Activated CD4-positive, alpha-beta T cell treated with anti-CD3 and anti-CD28 coated beads, Interleukin-2, amount 10 ng/mL, durations not matched to agents 7 days and 5 days (primary cell): ENCODE measurements around the gene THSD4. TPM values are rescaled to one million over a fixed set of nuclear protein-coding genes. Genes with fewer than 3 reads are reported as not detected.

ENCODE experiments used
- CTCF ChIA-PET: fragments of 350-600 bp; sonication (Branson Sonifier 250); formaldehyde crosslinking; loops from one replicate; lab custom pipeline; 2021; ENCODE audit warnings: antibody characterized with exemption; lab: Charles Lee
- POLR2A ChIA-PET: fragments of 350-600 bp; sonication (Branson Sonifier 250); formaldehyde crosslinking; loops from one replicate; lab custom pipeline; 2021; ENCODE audit warnings: antibody characterized with exemption; lab: Charles Lee
- DNase-seq: peaks from one replicate; pipeline ENCODE4 v3.0.0-alpha.2; 2020
- H3K27ac Mint-ChIP-seq: one replicate; pipeline ENCODE4 v1.8.0; 2021; ENCODE audit warnings: mild to moderate bottlenecking, moderate library complexity, mixed read lengths
- H3K27me3 Mint-ChIP-seq: one replicate; pipeline ENCODE4 v1.8.0; 2021; ENCODE audit warnings: mixed read lengths
- H3K36me3 Mint-ChIP-seq: one replicate; pipeline ENCODE4 v1.8.0; 2021; ENCODE audit warnings: low read depth, mixed read lengths
- H3K4me1 Mint-ChIP-seq: one replicate; pipeline ENCODE4 v1.8.0; 2021; ENCODE audit warnings: mixed read lengths
- H3K4me3 Mint-ChIP-seq: one replicate; pipeline ENCODE4 v1.8.0; 2021; ENCODE audit warnings: mild to moderate bottlenecking, moderate library complexity, mixed read lengths
- H3K9me3 Mint-ChIP-seq: one replicate; pipeline ENCODE4 v1.8.0; 2021; ENCODE audit warnings: mixed read lengths
- total RNA-seq, 2 experiments: library from RNA; stranded (reverse); gene quantifications; one replicate each; pipeline ENCODE4 v1.2.3, GENCODE V29; 2021

Gene THSD4
- total RNA-seq, 2 experiments from 2014 or later = not detected

DNA sequence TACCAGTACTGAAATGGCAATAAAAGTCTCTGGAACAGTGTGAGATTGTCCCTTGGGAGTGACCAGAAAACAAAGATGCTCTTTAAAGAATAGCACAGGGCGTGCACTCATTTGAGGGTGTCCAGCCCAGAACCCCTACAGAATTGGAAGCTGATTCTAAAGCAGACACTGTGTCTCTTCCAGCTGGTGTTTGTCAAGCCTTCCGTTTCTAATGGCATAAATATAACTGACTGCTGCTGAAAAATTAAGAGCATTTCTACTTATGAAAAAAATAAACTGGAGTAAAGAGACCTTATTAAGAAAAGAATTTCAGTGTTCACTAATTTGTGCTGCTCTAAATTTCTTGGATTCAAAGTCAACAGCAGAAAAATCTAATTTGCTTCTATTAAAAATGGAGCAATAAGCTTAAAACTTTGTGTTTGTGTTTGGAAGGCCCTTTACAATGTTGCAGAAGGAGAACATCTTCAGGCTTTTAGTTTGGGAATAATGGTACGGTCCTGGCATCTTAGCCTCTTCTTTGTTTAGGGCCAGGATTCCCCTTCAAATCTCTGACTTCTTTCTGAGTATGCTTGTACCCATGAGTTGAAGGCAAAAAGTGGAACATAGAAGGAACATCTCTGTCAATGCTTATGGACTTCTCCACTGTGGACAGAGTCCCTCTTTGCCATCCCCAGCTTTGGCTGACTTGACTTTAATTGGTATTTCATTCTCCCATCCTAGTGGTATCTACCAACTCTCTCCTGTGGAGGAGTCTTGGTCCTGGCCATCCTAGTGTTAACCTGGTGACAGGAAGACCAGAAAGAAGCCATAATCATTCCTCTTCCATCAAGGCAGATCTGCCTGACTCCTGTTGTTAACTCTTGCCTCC is 65.9 kb downstream of the THSD4 start:
- ChIA-PET POLR2A (no interaction called here), CTCF (no interaction called here)
- Mint-ChIP-seq H3K27ac (no peak overlapping the region), H3K4me1 (no peaks in the 10 kb centered on the region), H3K36me3 (no peaks in the 10 kb centered on the region), H3K9me3 (no peaks in the 10 kb centered on the region), H3K27me3 (peaks cover 2% of the 10 kb centered on the region), H3K4me3 (no peak overlapping the region)
- no peak for DNase-seq

DNA sequence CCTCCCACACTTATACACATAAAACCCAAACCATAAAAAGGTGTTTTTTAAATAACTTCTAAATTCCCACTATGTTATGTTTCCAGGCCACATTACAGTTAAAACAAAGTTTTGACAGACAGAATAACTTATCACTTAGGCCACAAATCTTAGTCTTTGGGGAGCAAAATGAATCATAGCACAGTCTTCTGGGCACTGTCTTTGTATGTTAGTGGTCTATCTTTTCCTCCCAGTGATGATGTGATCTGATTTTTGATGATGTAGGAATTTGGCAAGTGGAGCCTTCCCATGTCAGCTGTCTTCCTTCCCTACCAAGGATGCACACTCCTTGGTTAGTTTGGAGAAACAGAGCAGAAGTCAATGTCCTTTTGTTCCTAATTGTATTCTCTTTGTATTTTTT is 67.3 kb downstream of the THSD4 start:
- H3K9me3 Mint-ChIP-seq = no peaks in the 10 kb centered on the region
- ChIA-PET POLR2A (no interaction called here), CTCF (no interaction called here)
- no peaks in the 10 kb centered on the region for H3K36me3 Mint-ChIP-seq
- H3K27me3 Mint-ChIP-seq = peaks cover 2% of the 10 kb centered on the region
- H3K27ac Mint-ChIP-seq = no peak overlapping the region
- H3K4me1 Mint-ChIP-seq = no peaks in the 10 kb centered on the region
- no peak overlapping the region for H3K4me3 Mint-ChIP-seq
- DNase-seq = no peak

DNA sequence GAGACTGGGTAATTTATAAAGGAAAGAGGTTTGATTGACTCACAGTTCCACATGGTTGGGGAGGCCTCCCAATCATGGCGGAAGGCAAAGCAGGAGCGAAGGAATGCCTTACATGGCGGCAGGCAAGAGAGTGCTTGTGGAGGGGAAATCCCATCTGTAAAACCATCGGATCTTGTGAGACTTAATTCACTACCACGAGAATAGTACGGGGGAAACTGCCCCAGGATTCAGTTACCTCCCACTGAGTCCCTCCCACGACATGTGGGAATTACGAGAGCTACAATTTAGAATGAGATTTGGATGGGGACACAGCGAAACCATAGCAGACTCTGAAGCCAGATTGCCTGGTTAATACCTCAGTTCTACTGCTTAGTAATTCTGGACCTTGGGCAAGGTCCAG is 67.8 kb downstream of the THSD4 start:
- Mint-ChIP-seq H3K27ac (no peak overlapping the region), H3K27me3 (peaks cover 2% of the 10 kb centered on the region), H3K4me3 (no peak overlapping the region), H3K36me3 (no peaks in the 10 kb centered on the region), H3K4me1 (no peaks in the 10 kb centered on the region), H3K9me3 (no peaks in the 10 kb centered on the region)
- CTCF ChIA-PET = no interaction called here
- DNase-seq = no peak
- POLR2A ChIA-PET = no interaction called here

DNA sequence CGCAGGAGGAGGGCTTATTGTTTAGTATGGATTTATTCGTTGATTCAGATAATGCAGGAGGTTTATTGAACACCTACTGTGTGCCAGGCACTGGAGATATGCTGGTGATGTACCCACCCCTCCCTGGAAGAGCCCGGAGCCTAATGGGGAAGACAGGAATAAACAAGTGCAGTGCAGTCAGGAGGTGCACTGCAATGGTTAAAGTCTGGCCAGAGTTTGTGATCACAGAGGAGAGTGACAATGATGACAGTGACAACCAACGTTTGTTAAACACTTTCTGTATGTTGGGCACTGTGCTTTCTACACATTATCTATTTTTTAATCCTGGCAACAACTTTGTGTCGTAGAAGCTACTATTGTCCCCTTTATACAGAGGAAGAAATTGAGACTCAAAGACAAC is 70.4 kb downstream of the THSD4 start:
- Mint-ChIP-seq H3K4me3 (no peak overlapping the region), H3K9me3 (no peaks in the 10 kb centered on the region), H3K36me3 (no peaks in the 10 kb centered on the region), H3K4me1 (no peaks in the 10 kb centered on the region), H3K27ac (no peak overlapping the region), H3K27me3 (peaks cover 2% of the 10 kb centered on the region)
- no peak for DNase-seq
- CTCF ChIA-PET = no interaction called here
- POLR2A ChIA-PET = no interaction called here

DNA sequence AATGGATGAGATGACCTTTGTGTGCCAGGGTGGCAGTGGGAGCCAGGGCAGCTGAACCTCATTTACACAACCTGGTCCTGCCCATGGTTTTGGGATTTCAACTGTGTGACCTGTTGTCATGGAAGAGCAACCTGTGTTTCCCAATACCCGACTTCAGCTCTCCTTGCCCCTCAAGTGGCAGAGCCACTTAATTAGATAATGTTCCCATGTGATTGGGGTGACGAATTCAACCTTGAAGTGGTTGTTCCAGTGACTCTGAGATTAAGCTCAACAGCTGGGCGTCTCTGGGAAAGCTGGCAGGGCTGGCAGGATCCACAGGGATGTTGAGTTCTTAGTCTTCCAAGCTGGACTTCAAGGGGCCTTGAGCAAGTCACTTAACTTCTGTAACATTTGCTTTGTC is 71.0 kb downstream of the THSD4 start:
- POLR2A ChIA-PET = no interaction called here
- H3K27me3 Mint-ChIP-seq = peaks cover 2% of the 10 kb centered on the region
- H3K4me3 Mint-ChIP-seq = no peak overlapping the region
- no peaks in the 10 kb centered on the region for H3K9me3 Mint-ChIP-seq
- CTCF ChIA-PET = no interaction called here
- H3K4me1 Mint-ChIP-seq = no peaks in the 10 kb centered on the region
- DNase-seq = no peak
- H3K36me3 Mint-ChIP-seq = no peaks in the 10 kb centered on the region
- no peak overlapping the region for H3K27ac Mint-ChIP-seq

DNA sequence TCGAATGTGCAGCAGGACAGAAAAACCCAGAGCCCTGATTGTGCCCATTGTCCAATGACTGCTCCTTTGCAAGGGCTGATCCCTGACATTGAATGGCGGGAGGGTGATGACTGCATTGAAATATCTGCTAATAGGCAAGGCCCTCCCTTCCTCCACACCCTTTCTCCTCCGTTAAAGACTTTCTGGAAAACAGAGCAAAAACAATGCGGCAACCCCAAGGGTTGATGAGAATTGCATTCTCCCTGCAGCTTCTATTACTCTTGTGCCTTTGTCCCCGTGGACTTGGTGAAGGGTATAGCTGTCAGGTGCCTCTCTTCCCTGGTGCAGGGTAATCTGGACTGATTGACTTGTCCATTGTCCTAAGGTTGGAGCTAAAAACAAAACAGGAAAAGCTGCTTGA is 71.8 kb downstream of the THSD4 start:
- no peak for DNase-seq
- CTCF ChIA-PET = no interaction called here
- H3K36me3 Mint-ChIP-seq = no peaks in the 10 kb centered on the region

DNA sequence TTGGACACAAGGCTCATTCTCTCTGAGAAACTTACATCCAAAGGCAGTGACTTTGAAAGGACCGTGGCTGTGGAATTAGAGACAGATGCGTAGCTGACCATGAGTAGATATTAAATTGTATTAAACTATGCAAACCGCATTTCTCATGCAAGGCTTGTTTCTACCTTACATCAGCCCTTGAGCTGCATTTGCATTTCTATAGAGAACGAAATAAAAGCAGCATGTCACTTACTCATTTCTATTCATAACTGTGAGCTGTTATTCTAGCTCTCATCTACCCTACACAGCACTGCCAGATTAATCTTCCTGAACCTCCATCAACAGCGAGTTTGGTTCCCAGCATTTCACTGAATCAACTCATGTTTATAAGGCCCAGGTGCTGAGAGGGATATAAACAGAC is 72.3 kb downstream of the THSD4 start:
- ChIA-PET POLR2A (no interaction called here), CTCF (no interaction called here)
- H3K27ac Mint-ChIP-seq = no peak overlapping the region
- no peaks in the 10 kb centered on the region for H3K9me3 Mint-ChIP-seq
- H3K36me3 Mint-ChIP-seq = no peaks in the 10 kb centered on the region
- no peak overlapping the region for H3K4me3 Mint-ChIP-seq
- no peaks in the 10 kb centered on the region for H3K4me1 Mint-ChIP-seq
- H3K27me3 Mint-ChIP-seq = peaks cover 2% of the 10 kb centered on the region
- no peak for DNase-seq

More for the DNA sequence above, 71.8 kb downstream of the THSD4 start:
- Mint-ChIP-seq H3K9me3 (no peaks in the 10 kb centered on the region), H3K4me3 (no peak overlapping the region), H3K27ac (no peak overlapping the region), H3K27me3 (peaks cover 2% of the 10 kb centered on the region), H3K4me1 (no peaks in the 10 kb centered on the region)
- POLR2A ChIA-PET = no interaction called here

DNA sequence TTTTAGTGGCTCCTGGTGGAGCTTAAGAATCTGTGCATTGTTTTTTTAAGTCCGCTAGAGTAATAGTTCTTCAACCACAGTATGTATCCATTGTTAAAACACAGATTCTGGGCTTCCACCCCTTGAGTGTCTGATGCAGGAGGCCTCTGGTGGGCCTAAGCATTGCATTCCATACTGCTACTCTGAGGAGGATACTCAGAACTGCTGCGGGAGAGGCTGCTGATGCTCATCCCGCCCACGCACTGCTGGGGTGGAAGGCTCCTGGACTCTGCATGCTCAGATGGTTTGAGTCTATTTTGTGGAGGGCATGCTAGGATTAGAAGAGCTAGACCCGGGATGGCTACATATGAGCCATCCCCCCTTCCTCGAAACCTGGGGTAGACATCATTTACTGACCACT is 74.4 kb downstream of the THSD4 start:
- DNase-seq = no peak
- Mint-ChIP-seq H3K4me1 (no peaks in the 10 kb centered on the region), H3K36me3 (no peaks in the 10 kb centered on the region), H3K9me3 (no peaks in the 10 kb centered on the region), H3K27ac (no peak overlapping the region), H3K4me3 (no peak overlapping the region), H3K27me3 (no peaks in the 10 kb centered on the region)
- ChIA-PET POLR2A (no interaction called here), CTCF (no interaction called here)

DNA sequence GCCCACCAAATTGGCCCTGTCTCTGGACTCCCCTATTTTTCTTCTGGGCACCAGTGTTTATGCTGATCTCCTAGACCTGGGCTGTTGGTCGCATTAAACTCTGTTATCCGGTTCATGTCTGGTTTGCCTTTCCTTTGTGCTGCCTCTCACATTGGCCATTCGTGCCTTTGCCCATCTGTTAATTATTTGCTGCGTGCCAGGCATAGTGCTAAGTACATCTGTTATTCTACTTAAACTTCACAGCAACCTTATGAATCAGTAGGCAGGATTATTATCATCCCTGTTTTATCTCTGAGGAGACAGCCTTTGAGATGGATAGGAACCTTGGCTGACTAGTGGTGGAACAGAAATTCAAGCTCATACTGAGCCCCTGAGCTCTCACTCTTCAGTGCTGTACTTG is 76.0 kb downstream of the THSD4 start:
- Mint-ChIP-seq H3K4me1 (no peaks in the 10 kb centered on the region), H3K36me3 (no peaks in the 10 kb centered on the region), H3K4me3 (no peak overlapping the region), H3K27ac (no peak overlapping the region), H3K9me3 (no peaks in the 10 kb centered on the region), H3K27me3 (no peaks in the 10 kb centered on the region)
- DNase-seq = no peak
- ChIA-PET CTCF (no interaction called here), POLR2A (no interaction called here)

DNA sequence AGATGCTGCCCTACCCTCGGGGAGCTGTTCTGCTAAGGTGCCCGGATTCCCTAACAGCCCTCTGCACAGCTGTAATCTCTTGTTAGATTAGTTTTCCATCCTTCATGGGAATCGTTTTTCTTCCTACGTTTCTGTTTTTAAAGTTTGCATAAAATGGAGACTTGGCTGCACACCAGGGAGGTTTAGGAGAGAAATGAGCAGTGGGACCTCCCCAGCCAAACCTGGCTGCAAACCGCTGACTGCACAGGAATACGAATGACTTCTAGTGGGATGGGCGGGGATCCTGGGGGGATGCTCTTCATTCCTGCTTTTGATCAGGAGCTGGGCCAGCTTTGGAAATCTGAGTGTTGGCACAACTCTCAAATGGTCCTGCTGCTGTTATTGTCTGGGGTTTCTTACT is 77.5 kb downstream of the THSD4 start:
- Mint-ChIP-seq H3K36me3 (no peaks in the 10 kb centered on the region), H3K27me3 (no peaks in the 10 kb centered on the region), H3K4me3 (no peak overlapping the region), H3K27ac (no peak overlapping the region), H3K9me3 (no peaks in the 10 kb centered on the region), H3K4me1 (peaks cover 4% of the 10 kb centered on the region)
- CTCF ChIA-PET = no interaction called here
- DNase-seq = no peak
- POLR2A ChIA-PET = no interaction called here

DNA sequence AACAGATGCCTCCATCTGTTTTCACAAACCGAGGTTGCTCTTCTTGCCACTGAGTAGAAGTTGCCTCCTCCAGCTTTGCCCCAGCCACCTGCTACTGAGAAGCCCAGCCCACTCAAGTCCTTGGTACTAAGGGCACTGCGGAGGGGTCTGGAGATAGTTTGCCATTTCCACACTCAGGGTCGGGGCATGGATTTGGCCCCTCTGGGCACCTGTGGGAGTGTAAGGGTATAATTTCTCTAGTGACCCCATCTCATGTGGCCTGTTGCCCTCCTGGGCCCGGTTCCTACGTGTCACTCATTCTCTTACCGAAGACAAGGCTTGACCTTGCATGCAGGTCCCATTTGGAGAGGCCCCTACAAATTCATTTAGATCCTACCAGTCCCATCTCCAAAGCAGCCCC is 79.0 kb downstream of the THSD4 start:
- Mint-ChIP-seq H3K27ac (no peak overlapping the region), H3K9me3 (peaks cover 2% of the 10 kb centered on the region), H3K36me3 (no peaks in the 10 kb centered on the region), H3K4me3 (no peak overlapping the region), H3K27me3 (no peaks in the 10 kb centered on the region), H3K4me1 (peaks cover 4% of the 10 kb centered on the region)
- POLR2A ChIA-PET = no interaction called here
- DNase-seq = no peak
- CTCF ChIA-PET = no interaction called here

DNA sequence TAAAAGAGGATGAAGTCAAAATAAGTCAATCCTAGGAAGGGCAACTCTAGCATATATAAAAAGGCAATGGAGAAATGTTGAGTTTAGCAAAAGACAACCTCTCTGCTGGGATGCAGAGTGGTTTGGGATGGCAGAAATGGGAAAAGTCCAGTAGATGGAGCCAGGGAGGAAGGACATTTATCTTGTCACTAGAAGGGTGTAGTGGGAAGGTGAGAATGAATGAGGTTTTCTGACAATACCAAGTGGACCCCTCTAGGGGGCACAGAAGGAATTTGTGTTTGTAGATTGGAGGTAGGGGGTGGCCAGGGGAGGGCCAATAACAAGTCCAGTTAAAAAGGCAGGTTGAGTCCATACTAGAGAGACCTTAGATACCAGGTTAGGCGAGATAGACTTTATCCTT is 80.0 kb downstream of the THSD4 start:
- no peak for DNase-seq
- Mint-ChIP-seq H3K36me3 (no peaks in the 10 kb centered on the region), H3K27ac (no peak overlapping the region), H3K4me1 (peaks cover 4% of the 10 kb centered on the region), H3K27me3 (no peaks in the 10 kb centered on the region), H3K9me3 (peaks cover 4% of the 10 kb centered on the region), H3K4me3 (no peak overlapping the region)
- ChIA-PET CTCF (no interaction called here), POLR2A (no interaction called here)

DNA sequence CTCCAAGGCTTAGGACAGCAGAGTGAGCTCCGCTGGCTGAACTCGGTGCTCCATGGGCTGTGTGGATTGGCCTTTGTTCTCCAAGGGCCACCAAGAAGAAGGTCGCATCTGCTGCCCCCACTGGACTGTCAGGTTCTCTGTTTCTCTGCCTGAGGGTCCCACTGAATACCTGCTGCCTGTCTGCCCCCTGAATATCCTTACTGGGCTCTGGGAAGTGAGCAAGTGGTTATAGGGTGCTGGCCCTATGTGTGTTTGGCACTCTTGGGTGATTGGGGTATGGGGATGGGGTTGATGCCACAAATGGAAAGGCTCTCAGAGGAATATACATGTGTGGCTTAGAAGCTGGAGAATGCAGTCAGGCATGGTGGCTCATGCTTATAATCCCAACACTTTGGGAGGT is 82.3 kb downstream of the THSD4 start:
- POLR2A ChIA-PET = no interaction called here
- CTCF ChIA-PET = interaction anchor here (0.6 kb wide), 1 partner anchor 28 kb away, joined by 3 read pairs; no protein-coding TSS in a partner anchor
- H3K9me3 Mint-ChIP-seq = peaks cover 4% of the 10 kb centered on the region
- no peaks in the 10 kb centered on the region for H3K36me3 Mint-ChIP-seq
- H3K27ac Mint-ChIP-seq = no peak overlapping the region
- H3K4me1 Mint-ChIP-seq = peaks cover 4% of the 10 kb centered on the region
- no peak overlapping the region for H3K4me3 Mint-ChIP-seq
- DNase-seq = no peak
- H3K27me3 Mint-ChIP-seq = no peaks in the 10 kb centered on the region

DNA sequence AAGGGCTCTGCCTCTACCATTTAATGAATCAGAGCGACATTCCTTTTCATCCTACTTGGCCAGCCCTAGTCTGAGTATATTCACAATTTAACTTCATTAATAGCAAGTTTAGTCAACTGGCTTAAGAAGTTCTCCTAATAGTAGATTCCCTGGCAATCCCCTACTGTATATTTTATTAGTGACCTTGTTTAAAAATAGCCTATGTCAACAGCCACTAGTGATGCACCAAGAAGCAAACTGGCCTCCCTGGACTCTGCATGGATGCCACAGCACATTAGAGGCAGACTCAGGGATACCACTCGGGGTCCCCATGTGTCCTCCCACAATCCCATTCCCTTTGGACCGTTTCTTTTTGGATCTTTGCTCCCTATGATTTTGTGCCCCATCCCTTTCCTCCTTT is 83.6 kb downstream of the THSD4 start:
- H3K4me3 Mint-ChIP-seq = no peak overlapping the region
- DNase-seq = no peak
- no peaks in the 10 kb centered on the region for H3K36me3 Mint-ChIP-seq
- H3K4me1 Mint-ChIP-seq = peaks cover 4% of the 10 kb centered on the region
- ChIA-PET CTCF (no interaction called here), POLR2A (no interaction called here)
- peaks cover 4% of the 10 kb centered on the region for H3K9me3 Mint-ChIP-seq
- no peak overlapping the region for H3K27ac Mint-ChIP-seq
- H3K27me3 Mint-ChIP-seq = no peaks in the 10 kb centered on the region
